GM21528 (cell line): ENCODE data around the gene KIF5A.
"Not testable (repeated sequence)": the region's sequence is repeated elsewhere in the genome, so short reads cannot be mapped to it uniquely, and the experiment has no call there.

Experiments
- ATAC-seq: cut with Tn5 transposase; IDR thresholded peaks from one replicate; pipeline ENCODE4 v1.9.1; 2021; ENCODE audit warnings: mild to moderate bottlenecking, moderate library complexity; ENCODE audit not compliant: unreplicated experiment, low FRiP score

The KIF5A gene

DNA sequence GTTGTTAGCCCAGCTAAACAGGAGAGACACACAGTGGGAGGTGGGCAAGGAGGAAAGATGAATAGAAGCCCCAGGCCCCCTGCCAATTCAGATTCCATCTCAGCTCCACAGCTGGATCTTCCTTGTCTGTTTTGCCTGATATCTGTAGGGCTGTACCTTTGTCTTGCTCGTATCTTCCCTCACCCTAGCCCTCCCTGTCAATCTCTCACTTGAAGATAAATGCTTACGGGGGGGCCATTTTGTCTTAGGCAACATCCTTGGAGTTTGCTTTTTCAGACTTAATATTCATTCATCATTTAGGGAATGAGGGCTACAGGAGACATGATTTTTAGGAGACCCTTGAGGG lies 2.4 kb downstream of the KIF5A start:
- ATAC-seq, result no peak

- no peak for ATAC-seq
Measured at GRCh38 chr12:57552835-57553313, 3.0 kb downstream of the KIF5A start.

DNA sequence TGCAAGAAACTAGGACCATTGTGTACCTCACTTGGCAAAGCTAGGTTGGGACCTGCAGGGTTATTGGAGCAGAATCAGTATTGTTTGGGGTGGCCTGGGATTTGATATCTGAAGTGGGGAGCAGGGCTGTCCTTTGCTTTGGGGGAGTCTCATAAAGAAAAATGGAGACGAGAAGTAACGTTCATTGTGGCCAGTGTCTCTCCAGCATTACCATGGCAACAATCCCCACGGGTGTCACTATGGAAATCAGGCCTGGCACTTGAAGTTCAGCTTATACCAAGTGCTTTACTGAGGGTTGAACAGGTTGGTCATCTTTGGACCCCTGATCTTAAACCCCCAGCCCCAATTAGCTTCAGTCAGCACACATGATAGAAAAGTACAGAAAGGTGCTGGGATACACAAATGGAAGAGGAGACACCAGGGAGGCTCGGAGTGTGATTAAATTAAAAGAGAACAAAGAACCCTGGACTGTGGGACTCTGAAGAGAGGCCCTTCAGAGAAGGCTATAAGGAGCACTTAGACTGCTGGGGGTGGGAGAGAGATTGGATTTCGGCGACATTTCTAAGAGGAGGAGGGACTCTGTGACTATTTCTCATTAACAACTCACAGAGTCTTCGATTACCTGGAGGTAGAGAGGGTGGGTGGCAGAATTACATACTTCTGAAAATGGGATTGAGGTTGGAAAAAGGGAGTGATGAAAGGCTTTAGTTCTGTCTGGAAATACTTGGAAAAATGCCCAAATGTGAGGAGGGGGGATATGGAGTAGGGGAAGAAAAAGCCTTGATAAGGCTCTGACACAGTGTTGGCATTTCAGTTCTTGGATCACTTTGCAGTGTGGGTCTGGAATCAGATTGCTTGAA lies 3.7 kb downstream of the KIF5A start:
- ATAC-seq, result no peak

DNA sequence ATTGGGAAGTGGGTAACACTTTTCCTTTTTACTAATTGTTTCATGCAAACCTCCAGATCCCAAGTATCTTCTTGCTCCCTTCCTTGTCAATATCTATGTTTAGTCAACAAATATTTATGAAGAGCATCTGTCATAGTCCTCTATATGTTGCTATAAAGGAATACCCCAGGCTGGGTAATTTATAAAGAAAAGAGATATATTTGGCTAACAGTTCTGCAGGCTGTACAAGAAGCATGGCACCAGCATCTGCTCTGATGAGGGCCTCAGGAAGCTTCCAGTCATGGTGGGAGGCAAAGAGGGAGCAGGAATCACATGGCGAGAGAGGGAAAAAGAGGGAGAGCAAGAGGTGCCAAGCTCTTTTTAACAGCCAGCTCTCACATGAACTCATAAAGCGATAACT lies 4.6 kb downstream of the KIF5A start:
- no peak for ATAC-seq

- no peak for ATAC-seq
Measured at GRCh38 chr12:57554897-57555296, 5.1 kb downstream of the KIF5A start.

DNA sequence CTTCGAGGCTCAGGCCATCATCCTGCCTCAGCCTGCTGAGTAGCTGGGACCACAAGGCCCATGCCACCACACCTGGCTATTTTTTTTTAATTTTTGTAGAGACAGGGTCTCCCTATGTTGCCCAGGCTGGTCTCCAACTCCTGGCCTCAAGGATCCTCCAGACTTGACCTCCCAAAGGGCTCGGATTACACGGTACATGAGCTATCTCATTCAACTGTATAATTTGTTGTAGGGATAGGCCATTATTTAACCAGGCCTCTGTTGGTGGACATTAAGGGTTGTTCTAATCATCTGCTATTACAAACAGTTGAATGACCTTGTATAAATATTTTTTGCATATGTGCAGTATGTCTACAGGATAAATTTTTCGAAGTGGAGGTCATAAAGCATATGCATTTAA lies 9.0 kb downstream of the KIF5A start:
- no peak for ATAC-seq

GRCh38 chr12:57560516-57560915 lies 10.7 kb downstream of the KIF5A start:
- no peak for ATAC-seq

DNA sequence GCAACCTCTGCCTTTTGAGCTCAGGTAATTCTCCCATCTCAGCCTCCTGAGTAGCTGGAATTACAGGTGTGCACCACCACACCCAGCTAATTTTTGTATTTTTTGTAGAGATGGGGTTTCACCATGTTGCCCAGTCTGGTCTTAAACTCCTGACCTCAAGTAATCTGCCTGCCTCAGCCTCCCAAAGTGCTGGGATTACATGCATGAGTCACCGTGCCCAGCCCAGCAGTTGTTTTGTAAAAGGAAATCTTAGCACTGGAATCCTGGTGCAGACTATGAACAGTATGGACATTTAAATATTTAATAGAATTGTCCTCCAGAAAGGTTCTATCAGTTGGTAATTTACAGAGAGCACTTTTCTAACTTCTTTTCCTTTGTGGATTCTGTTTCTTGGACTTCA lies 11.3 kb downstream of the KIF5A start:
- ATAC-seq, result not testable (repeated sequence)

DNA sequence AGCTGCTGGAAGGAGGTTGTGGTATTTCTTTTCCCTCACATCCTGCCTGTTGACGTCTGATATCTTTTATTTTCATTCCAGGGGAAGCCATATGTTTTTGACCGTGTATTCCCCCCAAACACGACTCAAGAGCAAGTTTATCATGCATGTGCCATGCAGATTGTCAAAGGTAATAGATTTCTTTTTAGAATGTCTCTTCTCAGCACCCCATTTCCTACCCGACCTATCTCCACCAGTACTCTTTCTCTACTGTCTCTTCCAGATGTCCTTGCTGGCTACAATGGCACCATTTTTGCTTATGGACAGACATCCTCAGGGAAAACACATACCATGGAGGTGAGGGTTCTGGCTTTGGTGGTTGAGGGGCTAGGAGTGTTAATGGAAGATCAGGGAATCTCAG lies 13.5 kb downstream of the KIF5A start:
- no peak for ATAC-seq

DNA sequence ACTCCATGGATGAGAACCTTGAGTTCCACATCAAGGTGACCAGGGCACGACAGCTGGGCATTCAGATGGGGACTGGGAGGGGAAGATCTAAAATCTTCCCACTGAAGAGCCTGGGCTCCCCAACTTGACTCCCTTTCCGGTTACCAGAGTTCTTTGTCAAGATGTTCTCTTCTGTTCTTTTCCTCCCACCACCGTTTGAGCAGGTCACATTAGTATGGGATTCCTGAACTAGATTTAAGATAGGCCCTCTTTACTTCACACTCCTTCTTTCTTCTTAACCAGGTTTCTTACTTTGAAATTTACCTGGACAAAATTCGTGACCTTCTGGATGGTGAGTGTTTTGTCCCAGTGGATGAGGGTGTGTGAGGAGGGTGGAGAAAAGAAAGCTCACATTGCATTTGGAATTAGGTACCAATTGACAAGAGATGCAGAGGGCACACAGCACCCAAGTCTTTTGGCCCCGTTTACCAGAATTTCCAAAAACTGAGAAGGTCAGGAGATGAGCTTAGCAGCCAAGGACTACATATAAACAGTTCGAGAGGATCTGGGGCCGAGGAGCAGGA lies 14.4 kb downstream of the KIF5A start:
- no peak for ATAC-seq

DNA sequence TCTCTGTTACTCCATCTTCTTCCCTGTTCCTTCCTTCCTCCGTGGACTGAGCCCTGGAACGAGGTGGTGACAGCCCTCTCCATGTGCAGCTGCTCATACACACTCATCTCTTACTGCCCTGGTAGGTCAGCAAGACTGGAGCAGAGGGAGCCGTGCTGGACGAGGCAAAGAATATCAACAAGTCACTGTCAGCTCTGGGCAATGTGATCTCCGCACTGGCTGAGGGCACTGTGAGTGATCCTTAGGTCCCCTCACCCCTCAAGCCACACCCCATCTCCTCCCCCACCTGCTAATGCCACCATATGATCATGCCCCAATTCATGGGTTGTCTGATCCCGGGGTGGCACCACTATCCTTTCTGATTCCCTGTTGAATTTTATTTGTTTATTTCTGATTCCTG lies 19.0 kb downstream of the KIF5A start:
- no peak for ATAC-seq

GRCh38 chr12:57569858-57570257 lies 20.0 kb downstream of the KIF5A start:
- no peak for ATAC-seq

DNA sequence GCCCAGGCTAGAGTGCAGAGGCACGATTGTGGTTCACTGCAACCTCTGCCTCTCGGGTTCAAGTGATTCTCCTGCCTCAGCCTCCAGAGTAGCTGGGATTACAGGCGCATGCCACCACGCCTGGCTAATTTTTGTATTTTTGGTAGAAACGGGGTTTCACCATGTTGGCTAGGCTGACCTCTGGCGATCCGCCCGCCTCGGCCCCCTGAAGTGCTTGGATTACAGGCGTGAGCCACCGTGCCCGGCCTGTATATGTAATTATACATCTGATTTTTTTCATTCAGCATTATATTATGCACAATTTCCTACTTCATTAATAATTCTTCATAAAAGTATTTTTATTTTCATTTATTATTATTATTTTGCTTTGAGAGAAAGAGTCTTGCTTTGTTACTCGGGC lies 20.6 kb downstream of the KIF5A start:
- ATAC-seq, result not testable (repeated sequence)

DNA sequence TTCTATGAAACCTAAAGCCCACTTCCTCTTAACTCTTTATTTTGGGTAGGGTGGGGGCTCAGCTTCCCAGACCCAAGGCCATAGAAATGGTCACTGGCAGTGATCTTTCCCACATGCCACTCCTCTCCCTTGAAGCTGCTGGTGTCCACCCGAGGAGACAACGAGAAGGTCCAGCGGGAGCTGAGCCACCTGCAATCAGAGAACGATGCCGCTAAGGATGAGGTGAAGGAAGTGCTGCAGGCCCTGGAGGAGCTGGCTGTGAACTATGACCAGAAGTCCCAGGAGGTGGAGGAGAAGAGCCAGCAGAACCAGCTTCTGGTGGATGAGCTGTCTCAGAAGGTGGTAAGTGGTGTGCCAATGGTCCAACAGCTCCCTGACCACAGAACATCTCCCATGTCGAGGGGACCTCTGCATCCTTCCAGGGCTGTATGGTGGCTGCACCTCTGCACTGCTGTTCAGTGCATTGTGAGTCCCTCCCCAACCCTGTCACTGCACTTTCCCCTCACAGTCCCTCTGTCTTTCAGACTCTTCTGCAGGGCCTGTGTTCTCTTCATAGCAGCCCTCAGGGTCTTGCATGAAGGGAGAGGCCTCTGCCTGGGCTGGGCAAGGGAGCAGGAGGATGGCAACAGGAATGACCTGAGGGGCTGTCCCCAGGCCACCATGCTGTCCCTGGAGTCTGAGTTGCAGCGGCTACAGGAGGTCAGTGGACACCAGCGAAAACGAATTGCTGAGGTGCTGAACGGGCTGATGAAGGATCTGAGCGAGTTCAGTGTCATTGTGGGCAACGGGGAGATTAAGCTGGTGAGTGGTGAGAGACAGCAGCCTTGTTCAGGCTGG lies 22.3 kb downstream of the KIF5A start:
- no peak for ATAC-seq

DNA sequence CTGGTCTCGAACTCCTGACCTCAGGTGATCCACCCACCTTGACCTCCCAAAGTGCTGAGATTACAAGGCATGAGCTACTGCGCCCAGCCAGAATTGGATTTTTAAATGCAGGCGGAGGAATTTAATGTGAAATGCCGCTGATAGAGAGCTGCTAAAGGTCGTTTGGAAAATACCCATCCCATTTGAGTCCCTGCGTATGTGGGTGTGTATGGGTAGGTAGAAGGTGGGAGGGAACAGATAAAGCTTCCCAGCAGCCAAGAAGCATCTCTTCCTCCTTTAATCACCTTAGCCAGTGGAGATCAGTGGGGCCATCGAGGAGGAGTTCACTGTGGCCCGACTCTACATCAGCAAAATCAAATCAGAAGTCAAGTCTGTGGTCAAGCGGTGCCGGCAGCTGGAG lies 25.0 kb downstream of the KIF5A start:
- ATAC-seq, result no peak

DNA sequence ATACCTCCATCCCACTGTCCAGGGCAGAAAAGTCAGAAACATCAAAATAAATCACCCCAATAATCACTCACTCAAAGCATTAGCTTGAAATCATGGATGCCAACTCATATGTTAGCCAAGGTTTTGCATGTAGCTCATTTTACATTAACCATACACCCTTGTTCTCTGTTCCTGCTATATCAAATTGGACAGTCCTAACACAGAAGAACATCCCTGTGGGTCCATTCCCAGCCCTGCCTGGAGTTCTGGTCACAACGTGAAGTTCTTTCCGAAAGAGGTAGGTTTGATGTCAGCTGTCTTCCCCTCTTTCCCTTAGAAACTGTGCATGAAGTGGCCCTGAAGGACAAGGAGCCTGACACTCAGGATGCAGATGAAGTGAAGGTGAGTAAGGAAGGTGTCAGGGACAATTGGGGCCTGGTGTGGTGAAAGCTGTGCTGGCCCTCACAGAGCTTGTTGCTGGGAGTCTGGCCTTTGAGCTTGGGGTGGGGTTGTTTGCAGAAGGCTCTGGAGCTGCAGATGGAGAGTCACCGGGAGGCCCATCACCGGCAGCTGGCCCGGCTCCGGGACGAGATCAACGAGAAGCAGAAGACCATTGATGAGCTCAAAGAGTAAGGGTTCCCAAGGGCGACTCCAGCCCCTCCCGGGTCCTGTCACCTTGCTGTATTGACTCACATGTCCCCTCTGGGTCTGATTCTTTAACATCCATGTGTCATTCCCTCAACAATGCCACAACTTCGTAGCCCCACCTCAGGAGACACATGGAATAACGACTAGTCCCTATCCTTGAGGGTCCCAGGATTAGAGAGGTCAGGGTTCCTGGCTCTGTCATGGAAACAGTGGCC lies 26.1 kb downstream of the KIF5A start:
- no peak for ATAC-seq

GRCh38 chr12:57576613-57577160 lies 26.8 kb downstream of the KIF5A start:
- no peak for ATAC-seq

DNA sequence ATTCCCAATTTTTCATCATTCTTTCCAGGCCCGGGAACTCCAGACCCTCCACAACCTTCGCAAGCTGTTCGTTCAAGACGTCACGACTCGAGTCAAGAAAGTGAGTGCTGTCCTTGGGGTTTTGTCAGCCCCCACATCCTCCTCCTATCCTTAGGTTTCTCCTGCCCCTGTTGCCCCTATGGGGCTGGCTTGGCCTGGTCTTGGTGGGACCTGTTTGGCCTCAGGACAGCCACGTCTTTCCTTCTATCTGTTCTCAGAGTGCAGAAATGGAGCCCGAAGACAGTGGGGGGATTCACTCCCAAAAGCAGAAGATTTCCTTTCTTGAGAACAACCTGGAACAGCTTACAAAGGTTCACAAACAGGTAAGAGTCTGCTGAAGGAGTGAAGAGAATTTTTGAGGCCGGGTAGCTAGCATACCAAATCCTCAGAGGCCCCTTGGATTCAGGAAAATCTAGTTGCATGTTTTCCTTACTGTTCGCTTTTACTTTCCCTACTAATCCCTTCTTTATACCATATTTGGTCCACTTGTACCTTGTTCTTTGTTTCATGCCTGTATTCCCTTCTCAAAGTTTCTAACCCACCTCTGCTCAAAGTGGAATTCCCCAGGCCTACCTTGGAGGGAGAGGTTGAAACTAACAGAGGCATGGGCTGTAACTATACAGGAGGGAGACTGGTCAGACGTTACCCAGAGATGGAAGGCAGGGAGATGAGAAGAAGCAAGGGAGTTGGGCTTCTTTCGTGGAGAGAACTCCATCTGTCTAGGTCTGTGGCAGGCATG lies 28.3 kb downstream of the KIF5A start:
- no peak for ATAC-seq

DNA sequence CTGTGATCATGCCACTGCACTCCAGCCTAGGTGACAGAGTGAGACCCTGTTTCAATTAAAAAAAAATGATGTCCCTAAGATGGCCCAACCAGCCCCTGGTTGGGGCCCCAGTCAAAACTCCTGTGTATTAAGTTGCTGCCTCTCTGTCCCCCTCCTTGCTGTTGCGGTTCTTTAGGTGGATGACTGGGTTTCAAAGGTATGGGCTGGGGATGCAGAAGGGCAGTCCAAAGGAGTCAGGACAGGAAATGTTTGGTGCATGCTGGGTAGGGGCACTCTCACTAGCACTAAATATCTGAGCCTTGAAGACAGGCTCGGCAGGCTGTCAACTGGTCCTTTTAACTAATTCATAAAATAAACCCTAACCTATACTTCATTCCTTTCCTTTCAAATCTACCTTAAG lies 29.2 kb downstream of the KIF5A start:
- no peak for ATAC-seq
